PC-3 (cell line): ENCODE results near the gene SLC6A7.

Experiments used
- EZH2 ChIP-seq: fragments of 300-600 bp; sonication (generic); IDR thresholded peaks from one replicate; pipeline ENCODE4 v1.6.1; 2017; ENCODE audit warnings: antibody characterized with exemption, mild to moderate bottlenecking, low read length; ENCODE audit not compliant: unreplicated experiment
- EZH2phosphoT487 ChIP-seq: fragments of 300-600 bp; sonication (generic); IDR thresholded peaks from 2 replicates; pipeline ENCODE4 v1.6.1; 2018; ENCODE audit warnings: mild to moderate bottlenecking, antibody characterized with exemption, low read length, borderline replicate concordance
- TF ChIP-seq, protein P1 (sequence below): fragments of 300-600 bp; sonication (generic); conservative IDR thresholded peaks from 2 replicates; pipeline ENCODE4 v1.5.1; 2017; ENCODE audit warnings: antibody characterized with exemption, low read depth, mild to moderate bottlenecking, low read length

DNA sequence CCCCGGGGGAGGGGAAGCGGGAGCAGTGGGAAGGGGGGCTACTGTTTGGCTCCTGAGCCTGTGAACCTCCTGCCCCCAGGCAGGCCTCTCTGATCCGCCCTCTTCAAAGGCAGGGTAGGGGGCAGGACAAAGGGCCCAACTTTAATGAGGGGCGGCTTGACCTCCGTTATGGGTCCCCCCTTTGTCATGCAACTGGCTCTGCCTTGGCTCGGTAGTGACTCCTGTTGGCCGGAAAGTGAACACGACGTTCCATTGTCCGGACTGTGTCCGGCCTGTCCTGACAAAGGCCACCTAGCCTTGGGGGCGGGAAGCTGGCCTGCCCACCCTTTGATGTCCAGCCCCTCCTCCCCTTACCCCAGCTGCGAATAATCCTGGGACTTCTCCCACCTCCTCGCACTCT lies 22.0 kb upstream of the SLC6A7 start:
- TF ChIP-seq, protein P1, sequence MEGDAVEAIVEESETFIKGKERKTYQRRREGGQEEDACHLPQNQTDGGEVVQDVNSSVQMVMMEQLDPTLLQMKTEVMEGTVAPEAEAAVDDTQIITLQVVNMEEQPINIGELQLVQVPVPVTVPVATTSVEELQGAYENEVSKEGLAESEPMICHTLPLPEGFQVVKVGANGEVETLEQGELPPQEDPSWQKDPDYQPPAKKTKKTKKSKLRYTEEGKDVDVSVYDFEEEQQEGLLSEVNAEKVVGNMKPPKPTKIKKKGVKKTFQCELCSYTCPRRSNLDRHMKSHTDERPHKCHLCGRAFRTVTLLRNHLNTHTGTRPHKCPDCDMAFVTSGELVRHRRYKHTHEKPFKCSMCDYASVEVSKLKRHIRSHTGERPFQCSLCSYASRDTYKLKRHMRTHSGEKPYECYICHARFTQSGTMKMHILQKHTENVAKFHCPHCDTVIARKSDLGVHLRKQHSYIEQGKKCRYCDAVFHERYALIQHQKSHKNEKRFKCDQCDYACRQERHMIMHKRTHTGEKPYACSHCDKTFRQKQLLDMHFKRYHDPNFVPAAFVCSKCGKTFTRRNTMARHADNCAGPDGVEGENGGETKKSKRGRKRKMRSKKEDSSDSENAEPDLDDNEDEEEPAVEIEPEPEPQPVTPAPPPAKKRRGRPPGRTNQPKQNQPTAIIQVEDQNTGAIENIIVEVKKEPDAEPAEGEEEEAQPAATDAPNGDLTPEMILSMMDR: peak; percentile 39; the same call in 1 of the 2 replicates
- TF ChIP-seq EZH2phosphoT487 (no peak), EZH2 (no peak)
